ENCODE data around the gene MAP3K13.

- TF ChIP-seq CTCF (IDR thresholded peaks at IDR 0.05; ENCODE audit: insufficient read depth, low read depth, low read length) (no peak), EZH2 (IDR thresholded peaks at IDR 0.05; ENCODE audit: insufficient read depth, low read length) (no peak)
Observed at GRCh38 chr3:185528532-185528931, 165.6 kb downstream of the MAP3K13 start.

Measured in astrocyte (in vitro differentiated cells and primary cell).